Psoas muscle (tissue), 8 donors: ENCODE data around the gene VEGFB. TPM values are rescaled to one million over a fixed set of nuclear protein-coding genes. Genes with fewer than 3 reads are reported as not detected.
A peak's percentile ranks its signal among the peaks of the same experiment; 100 is the strongest.

Experiments
- ATAC-seq, 4 donors: fragments of 200-7000 bp; cut with Tn5 transposase; one replicate each; pipeline ENCODE4 v1.9.1; 2020; ENCODE audit warnings: moderate library complexity in 3 of 4, mild to moderate bottlenecking in 2 of 4
- DNase-seq, 2 donors: peaks; one replicate each; pipeline ENCODE4 v3.0.0-alpha.2; 2020
- H3K27ac ChIP-seq: fragments of 200-600 bp; one replicate; pipeline ENCODE4 v1.8.0; 2022
- H3K27me3 ChIP-seq, 3 donors: fragments of 200-600 bp in 1 of 3; one replicate each; pipeline versions ENCODE4 v1.6.1 to v1.8.0; 2013 to 2022; ENCODE audit warnings: low read length in 2 of 3, mild to moderate bottlenecking in 2 of 3, moderate library complexity in 1 of 3; ENCODE audit not compliant: insufficient read depth in 3 of 3
- H3K36me3 ChIP-seq, 2 donors: fragments of 200-600 bp in 1 of 2; one replicate each; pipeline versions ENCODE4 v1.6.1 to v1.8.0; 2013 to 2022; ENCODE audit warnings: low read depth in 1 of 2, mild to moderate bottlenecking in 1 of 2, moderate library complexity in 1 of 2; ENCODE audit not compliant: insufficient read depth in 1 of 2
- H3K4me1 ChIP-seq: fragments of 200-600 bp; one replicate; pipeline ENCODE4 v1.8.0; 2022
- H3K4me3 ChIP-seq: fragments of 200-600 bp; one replicate; pipeline ENCODE4 v1.8.0; 2022; ENCODE audit warnings: mild to moderate bottlenecking
- H3K9me3 ChIP-seq: fragments of 200-600 bp; one replicate; pipeline ENCODE4 v1.8.0; 2022
- CTCF ChIP-seq: fragments of 200-600 bp; IDR thresholded peaks from one replicate; pipeline ENCODE4 v1.8.0; 2022; ENCODE audit warnings: antibody characterized with exemption
- WGBS, 3 donors: extraction: QIAGEN DNeasy Blood & Tissue Kit; methylation state at CpG; one replicate each; pipeline versions ENCODE4 v1.1.6 to v1.1.7; 2013; 5-methylcytosine and 5-hydroxymethylcytosine counted together
- intact Hi-C, 2 donors: fragments of 100-400 bp; cut with DNase I; formaldehyde crosslinking; loops; one replicate each; pipeline versions ENCODE4 v1.11.0 to v1.14.2; 2022
- polyA plus RNA-seq, 3 donors: library from polyadenylated mRNA; stranded (reverse); fragments of 200-250 nt; gene quantifications; one replicate each; pipeline ENCODE4 v1.2.3, GENCODE V29; 2013
- total RNA-seq, 4 donors: library from RNA; stranded (reverse); fragmentation: NEBNext Ultra II Directional in 2 of 4; extraction: Animal tissue kit (Norgen Biotek cat#: 25700) in 2 of 4; gene quantifications; one replicate each; pipeline versions ENCODE4 v1.2.1 to v1.2.4, GENCODE V29; 2021 to 2023
- donor health status: healthy with polysubstance abuse.
- donor health status: DM: no; HTN: no; CAD: no; lungs with moderate emphysema.
- donor health status: Bipolar disorder and iron deficiency.
- donor health status: healthy.
- donor health status: DM: yes; HTN: yes; CAD: no.
- donor health status: DM: no; HTN: no; CAD: no.
- donor health status: DM: no; HTN: no; CAD: no.
- donor health status: DM: yes; HTN: yes; CAD: no.

The VEGFB gene
- total and polyA plus RNA-seq, 7 donors: 77.0 to 125 (median 100.0) TPM

- peaks cover 20% of the 10 kb centered on the region for H3K4me1 ChIP-seq
- DNase-seq: peak; percentile 98 to 99
- peak overlapping the region; percentile 93 for H3K27ac ChIP-seq
- H3K9me3 ChIP-seq: no peaks in the 10 kb centered on the region
- TF ChIP-seq CTCF: peak; percentile 19
- ATAC-seq: peak; percentile 84 to 88 (median 86)
- peaks cover 3 to 18% of the 10 kb centered on the region in 2 donors for H3K36me3 ChIP-seq
- H3K4me3 ChIP-seq: peak overlapping the region; percentile 83
- WGBS, 3 donors: 0 to 1% (median 1%) methylated on average over 56 to 58 of the region's 58 CpGs
- H3K27me3 ChIP-seq: no peaks in the 10 kb centered on the region
- intact Hi-C loops: loop anchor here (2.0 to 5.0 kb wide), 4 partner anchors 15 to 67 kb away; partner anchors contain the start of genes BAD (in 1 of the 2), GPR137 (in 1 of the 2) and PLCB3 (in 1 of the 2)
Observed at GRCh38 chr11:64269540-64270220, 35.3 kb downstream of the VEGFB start.

DNA sequence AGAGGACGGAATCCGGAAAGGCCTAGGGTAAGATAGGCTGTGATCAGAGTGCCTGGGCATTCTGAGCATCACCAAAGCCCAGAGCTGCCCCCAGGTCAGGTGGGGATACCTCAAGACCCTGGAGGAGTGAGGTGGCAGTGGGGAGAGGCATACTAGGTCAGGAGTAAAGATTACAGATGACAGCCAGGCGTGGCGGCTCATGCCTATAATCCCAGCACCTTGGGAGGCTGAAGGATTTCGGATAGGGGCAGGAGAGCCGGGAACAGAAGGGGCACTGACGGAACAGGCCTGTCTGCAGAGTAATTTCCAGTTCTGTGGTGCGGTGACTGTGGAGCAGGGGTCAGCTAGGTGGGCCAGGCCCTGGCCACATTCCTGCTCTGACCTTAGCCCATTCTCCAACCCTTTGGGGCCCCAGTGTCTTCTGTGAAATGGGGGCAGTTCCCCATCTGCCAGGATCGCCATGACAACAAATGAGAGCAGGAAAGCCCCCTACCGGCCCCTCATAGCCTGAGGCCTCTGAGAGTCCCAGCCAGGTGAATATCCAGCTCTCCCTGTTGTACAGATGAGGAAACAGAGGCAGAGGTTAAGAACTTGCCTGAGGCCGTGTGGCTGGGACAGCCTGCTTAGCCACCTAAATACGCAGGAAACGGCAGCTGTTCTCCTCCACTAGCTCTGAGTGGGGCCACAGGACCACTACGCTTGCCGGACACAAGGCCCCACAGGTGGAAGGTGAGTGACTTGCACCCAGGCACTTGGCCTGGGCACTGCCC is 40.8 kb downstream of the VEGFB start:
- Histone ChIP-seq H3K9me3 (no peaks in the 10 kb centered on the region), H3K27ac (no peak overlapping the region), H3K27me3 (no peaks in the 10 kb centered on the region), H3K36me3 (peaks cover 0 to 44% of the 10 kb centered on the region in 2 donors), H3K4me3 (no peak overlapping the region), H3K4me1 (peaks cover 7% of the 10 kb centered on the region)
- ATAC-seq (no peak), DNase-seq (no peak)
- WGBS, 3 donors: 89 to 93% (median 91%) methylated on average over 15 of the region's 15 CpGs
- intact Hi-C loops: no loop called here
- TF ChIP-seq CTCF: no peak

DNA sequence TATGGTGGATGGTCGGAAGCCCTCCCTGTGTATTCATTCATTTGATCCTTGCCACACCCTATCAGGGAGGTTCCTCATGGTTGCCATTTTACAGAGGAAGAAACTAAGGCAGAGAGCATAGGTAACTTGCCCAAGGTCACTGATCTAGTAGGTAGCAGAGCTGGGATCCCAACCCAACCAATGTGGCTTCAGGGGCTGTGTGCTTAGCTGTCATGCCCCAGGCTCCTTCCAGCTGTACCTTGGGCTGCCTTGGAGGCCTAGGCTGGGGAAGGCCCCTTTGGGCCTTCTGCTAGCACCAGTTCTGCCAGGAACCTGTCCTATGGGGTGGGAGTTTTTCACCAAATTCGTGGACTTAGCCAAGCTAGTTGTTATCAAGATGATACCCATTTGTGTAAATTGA is 41.5 kb downstream of the VEGFB start:
- 81 to 87% (median 81%) methylated on average over 2 of the region's 2 CpGs for WGBS, 3 donors
- intact Hi-C loops: no loop called here
- Histone ChIP-seq H3K36me3 (peaks cover 0 to 44% of the 10 kb centered on the region in 2 donors), H3K4me1 (peaks cover 7% of the 10 kb centered on the region), H3K27ac (no peak overlapping the region), H3K9me3 (no peaks in the 10 kb centered on the region), H3K4me3 (no peak overlapping the region), H3K27me3 (no peaks in the 10 kb centered on the region)
- DNase-seq: no peak
- ATAC-seq: no peak
- no peak for TF ChIP-seq CTCF

DNA sequence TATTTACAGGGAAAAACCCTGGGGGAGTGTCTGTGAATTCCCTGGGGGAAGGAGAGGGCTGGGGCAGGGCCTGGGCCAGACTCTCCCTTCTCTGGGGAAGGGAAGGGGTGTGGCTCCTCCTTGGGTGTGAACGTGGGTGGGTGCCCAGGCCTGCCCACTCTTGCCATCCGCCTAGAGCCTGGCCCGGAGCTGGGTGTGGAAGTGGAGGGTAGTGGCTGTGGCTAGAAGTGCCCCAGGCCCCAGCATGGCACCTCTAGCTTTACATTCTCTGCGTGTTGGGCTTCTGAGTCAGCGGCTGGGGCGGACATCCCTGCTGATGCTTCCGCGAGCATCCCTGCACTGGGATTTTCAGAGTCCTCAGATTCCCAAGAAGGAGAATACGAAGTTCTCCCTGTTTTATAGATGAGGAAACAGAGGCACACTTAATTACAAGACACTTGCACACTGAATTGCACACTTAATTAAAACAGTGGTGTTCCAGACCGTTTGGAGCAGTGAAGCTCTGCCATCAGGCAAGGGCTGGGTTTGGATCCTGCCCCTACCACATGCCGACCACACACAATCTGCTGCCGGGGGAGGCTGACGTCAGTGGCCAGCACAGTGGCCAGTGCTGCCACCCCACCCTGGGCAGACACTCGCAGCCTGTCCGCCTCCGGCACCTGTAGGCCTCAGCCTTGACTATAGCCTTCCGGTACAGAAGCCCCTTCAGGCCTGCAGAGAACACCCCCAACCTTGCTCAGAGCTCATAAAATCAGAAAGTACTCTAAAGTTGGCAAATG is 42.5 kb downstream of the VEGFB start:
- peaks cover 0 to 52% of the 10 kb centered on the region in 2 donors for H3K36me3 ChIP-seq
- WGBS, 3 donors: 75 to 85% (median 76%) methylated on average over 17 of the region's 17 CpGs
- ATAC-seq: no peak

More for the DNA sequence above, 42.5 kb downstream of the VEGFB start:
- no peak for TF ChIP-seq CTCF
- no peak for DNase-seq
- intact Hi-C loops: no loop called here
- H3K27ac ChIP-seq: no peak overlapping the region
- H3K4me3 ChIP-seq: no peak overlapping the region
- peaks cover 5% of the 10 kb centered on the region for H3K4me1 ChIP-seq
- no peaks in the 10 kb centered on the region for H3K27me3 ChIP-seq
- no peaks in the 10 kb centered on the region for H3K9me3 ChIP-seq
